ENCODE measurements around the gene STAT3. TPM values are rescaled to one million over a fixed set of nuclear protein-coding genes. Genes with fewer than 3 reads are reported as not detected.

The STAT3 gene
- total RNA-seq, 4 donors from 2014 or later, result 146 to 253 (median 205) TPM

- Histone ChIP-seq H3K27ac (no peak overlapping the region), H3K9me3 (no peaks in the 10 kb centered on the region), H3K27me3 (no peaks in the 10 kb centered on the region), H3K4me3 (no peak overlapping the region), H3K36me3 (peaks cover 0 to 4% of the 10 kb centered on the region in 2 donors), H3K4me1 (peaks cover 0 to 23% (median 12%) of the 10 kb centered on the region in 3 donors)
- 67 to 87% methylated on average over 1 to 5 of the region's 6 CpGs for WGBS, 2 donors (ENCODE audit: low coverage in 1 of 2)
- TF ChIP-seq POLR2A (IDR thresholded peaks at IDR 0.05) (no peak), EP300 (IDR thresholded peaks at IDR 0.05) (no peak), POLR2AphosphoS5 (IDR thresholded peaks at IDR 0.05) (no peak)
- TF ChIP-seq, protein P1, sequence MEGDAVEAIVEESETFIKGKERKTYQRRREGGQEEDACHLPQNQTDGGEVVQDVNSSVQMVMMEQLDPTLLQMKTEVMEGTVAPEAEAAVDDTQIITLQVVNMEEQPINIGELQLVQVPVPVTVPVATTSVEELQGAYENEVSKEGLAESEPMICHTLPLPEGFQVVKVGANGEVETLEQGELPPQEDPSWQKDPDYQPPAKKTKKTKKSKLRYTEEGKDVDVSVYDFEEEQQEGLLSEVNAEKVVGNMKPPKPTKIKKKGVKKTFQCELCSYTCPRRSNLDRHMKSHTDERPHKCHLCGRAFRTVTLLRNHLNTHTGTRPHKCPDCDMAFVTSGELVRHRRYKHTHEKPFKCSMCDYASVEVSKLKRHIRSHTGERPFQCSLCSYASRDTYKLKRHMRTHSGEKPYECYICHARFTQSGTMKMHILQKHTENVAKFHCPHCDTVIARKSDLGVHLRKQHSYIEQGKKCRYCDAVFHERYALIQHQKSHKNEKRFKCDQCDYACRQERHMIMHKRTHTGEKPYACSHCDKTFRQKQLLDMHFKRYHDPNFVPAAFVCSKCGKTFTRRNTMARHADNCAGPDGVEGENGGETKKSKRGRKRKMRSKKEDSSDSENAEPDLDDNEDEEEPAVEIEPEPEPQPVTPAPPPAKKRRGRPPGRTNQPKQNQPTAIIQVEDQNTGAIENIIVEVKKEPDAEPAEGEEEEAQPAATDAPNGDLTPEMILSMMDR (IDR thresholded peaks at IDR 0.05), result no peak
- ATAC-seq, result no peak
These were observed 105.7 kb downstream of the STAT3 start for GRCh38 chr17:42282478-42283080.

- TF ChIP-seq POLR2AphosphoS5 (IDR thresholded peaks at IDR 0.05) (no peak), POLR2A (IDR thresholded peaks at IDR 0.05) (no peak)
- TF ChIP-seq, protein P1 (IDR thresholded peaks at IDR 0.05), result no peak
- H3K27me3 ChIP-seq, result no peaks in the 10 kb centered on the region
- H3K4me3 ChIP-seq, result no peak overlapping the region
- 89% methylated on average over 3 of the region's 7 CpGs; no CpG with 5 or more reads in 1 of the 2 donors for WGBS, 2 donors (ENCODE audit: low coverage in 1 of 2)
- H3K36me3 ChIP-seq, result peaks cover 0 to 4% of the 10 kb centered on the region in 2 donors
- ATAC-seq, result no peak
- H3K9me3 ChIP-seq, result no peaks in the 10 kb centered on the region
- no peak overlapping the region for H3K27ac ChIP-seq
- H3K4me1 ChIP-seq, result peaks cover 0 to 23% (median 12%) of the 10 kb centered on the region in 3 donors
These were observed 106.6 kb downstream of the STAT3 start for GRCh38 chr17:42281571-42282096.

GRCh38 chr17:42279776-42280630 is 108.2 kb downstream of the STAT3 start:
- Histone ChIP-seq H3K4me1 (peaks cover 0 to 13% (median 7%) of the 10 kb centered on the region in 3 donors), H3K27me3 (no peaks in the 10 kb centered on the region), H3K27ac (peak overlapping the region in 1 of 4 donors; percentile 19), H3K4me3 (no peak overlapping the region), H3K36me3 (peaks cover 0 to 4% of the 10 kb centered on the region in 2 donors), H3K9me3 (no peaks in the 10 kb centered on the region)
- 94% methylated on average over 3 of the region's 4 CpGs; no CpG with 5 or more reads in 1 of the 2 donors for WGBS, 2 donors (ENCODE audit: low coverage in 1 of 2)
- TF ChIP-seq POLR2A (IDR thresholded peaks at IDR 0.05), result no peak
- TF ChIP-seq POLR2AphosphoS5 (IDR thresholded peaks at IDR 0.05), result no peak
- no peak for TF ChIP-seq EP300 (IDR thresholded peaks at IDR 0.05)
- TF ChIP-seq, protein P1 (IDR thresholded peaks at IDR 0.05), result no peak
- ATAC-seq, result no peak

GRCh38 chr17:42277342-42277712 is 110.9 kb downstream of the STAT3 start:
- Histone ChIP-seq H3K27me3 (no peaks in the 10 kb centered on the region), H3K36me3 (no peaks in the 10 kb centered on the region), H3K9me3 (no peaks in the 10 kb centered on the region), H3K4me3 (peak overlapping the region in 1 of 2 donors; percentile 69), H3K4me1 (peaks cover 4 to 40% (median 12%) of the 10 kb centered on the region in 3 donors), H3K27ac (peak overlapping the region in 3 of 4 donors; percentile 90 to 96 (median 92))
- peak; percentile 1 for ATAC-seq
- 0 to 47% methylated on average over 1 to 5 of the region's 6 CpGs for WGBS, 2 donors (ENCODE audit: low coverage in 1 of 2)
- TF ChIP-seq EP300 (IDR thresholded peaks at IDR 0.05), result no peak
- no peak for TF ChIP-seq POLR2A (IDR thresholded peaks at IDR 0.05)
- no peak for TF ChIP-seq POLR2AphosphoS5 (IDR thresholded peaks at IDR 0.05)
- TF ChIP-seq, protein P1 (IDR thresholded peaks at IDR 0.05), result no peak
